ENCODE results near the gene RBBP8NL. TPM values are rescaled to one million over a fixed set of nuclear protein-coding genes. Genes with fewer than 3 reads are reported as not detected.
"Not testable (repeated sequence)": the region's sequence is repeated elsewhere in the genome, so short reads cannot be mapped to it uniquely, and the experiment has no call there.

RBBP8NL gene
- total RNA-seq, 4 donors from 2014 or later, result not detected

- peaks cover 0 to 65% (median 3%) of the 10 kb centered on the region in 4 donors for H3K27me3 ChIP-seq
- TF ChIP-seq EP300 (IDR thresholded peaks at IDR 0.05) (no peak), POLR2AphosphoS5 (IDR thresholded peaks at IDR 0.05) (no peak), POLR2A (IDR thresholded peaks at IDR 0.05; ENCODE audit: low read depth) (no peak)
- TF ChIP-seq, protein P1, sequence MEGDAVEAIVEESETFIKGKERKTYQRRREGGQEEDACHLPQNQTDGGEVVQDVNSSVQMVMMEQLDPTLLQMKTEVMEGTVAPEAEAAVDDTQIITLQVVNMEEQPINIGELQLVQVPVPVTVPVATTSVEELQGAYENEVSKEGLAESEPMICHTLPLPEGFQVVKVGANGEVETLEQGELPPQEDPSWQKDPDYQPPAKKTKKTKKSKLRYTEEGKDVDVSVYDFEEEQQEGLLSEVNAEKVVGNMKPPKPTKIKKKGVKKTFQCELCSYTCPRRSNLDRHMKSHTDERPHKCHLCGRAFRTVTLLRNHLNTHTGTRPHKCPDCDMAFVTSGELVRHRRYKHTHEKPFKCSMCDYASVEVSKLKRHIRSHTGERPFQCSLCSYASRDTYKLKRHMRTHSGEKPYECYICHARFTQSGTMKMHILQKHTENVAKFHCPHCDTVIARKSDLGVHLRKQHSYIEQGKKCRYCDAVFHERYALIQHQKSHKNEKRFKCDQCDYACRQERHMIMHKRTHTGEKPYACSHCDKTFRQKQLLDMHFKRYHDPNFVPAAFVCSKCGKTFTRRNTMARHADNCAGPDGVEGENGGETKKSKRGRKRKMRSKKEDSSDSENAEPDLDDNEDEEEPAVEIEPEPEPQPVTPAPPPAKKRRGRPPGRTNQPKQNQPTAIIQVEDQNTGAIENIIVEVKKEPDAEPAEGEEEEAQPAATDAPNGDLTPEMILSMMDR (IDR thresholded peaks at IDR 0.05), result no peak
- H3K4me3 ChIP-seq, result no peak overlapping the region
- no peaks in the 10 kb centered on the region for H3K9me3 ChIP-seq
- intact Hi-C loops (cut with DNase I), result loop anchor here (5.0 kb wide), 1 partner anchor 66 kb away; no protein-coding TSS in a partner anchor
- no peaks in the 10 kb centered on the region for H3K4me1 ChIP-seq
- H3K27ac ChIP-seq (replicated peaks in 1 of 4), result no peak overlapping the region
- WGBS, result 88% methylated on average over 12 of the region's 22 CpGs
- no peaks in the 10 kb centered on the region for H3K36me3 ChIP-seq
- no peak for DNase-seq (ENCODE audit: extremely low spot score)
Observed at GRCh38 chr20:62426699-62427131, 624 bp downstream of the RBBP8NL start.

DNA sequence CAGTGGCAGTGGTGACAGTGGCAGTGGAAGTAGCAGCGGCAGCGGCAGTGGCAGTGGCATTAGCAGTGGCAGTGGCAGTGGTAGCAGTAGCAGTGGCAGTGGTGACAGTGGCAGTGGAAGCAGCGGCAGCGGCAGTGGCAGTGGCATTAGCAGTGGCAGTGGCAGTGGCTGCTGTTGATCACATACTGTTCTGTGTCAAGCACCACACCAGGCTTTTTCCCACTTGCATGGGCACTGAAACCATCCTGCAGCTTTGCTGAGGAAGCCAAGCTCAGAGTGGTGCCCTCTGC is 1.3 kb downstream of the RBBP8NL start:
- intact Hi-C loops (cut with DNase I), result loop anchor here (5.0 kb wide), 1 partner anchor 66 kb away; no protein-coding TSS in a partner anchor
- not testable (repeated sequence) for H3K9me3 ChIP-seq; DNase-seq (ENCODE audit: extremely low spot score); H3K4me1 ChIP-seq; H3K4me3 ChIP-seq; H3K27ac ChIP-seq (replicated peaks in 1 of 4); H3K36me3 ChIP-seq
- peaks cover 0 to 65% (median 3%) of the 10 kb centered on the region in 4 donors for H3K27me3 ChIP-seq
- 98% methylated on average over 4 of the region's 4 CpGs for WGBS

- no peak for TF ChIP-seq POLR2A (IDR thresholded peaks at IDR 0.05; ENCODE audit: low read depth)
- TF ChIP-seq POLR2AphosphoS5 (IDR thresholded peaks at IDR 0.05), result no peak
- no peak for TF ChIP-seq EP300 (IDR thresholded peaks at IDR 0.05)
- TF ChIP-seq, protein P1 (IDR thresholded peaks at IDR 0.05), result no peak
- DNase-seq (ENCODE audit: extremely low spot score), result no peak
- WGBS, result 93% methylated on average over 1 of the region's 21 CpGs
- intact Hi-C loops (cut with DNase I), result loop anchor here (5.0 kb wide), 1 partner anchor 67 kb away; no protein-coding TSS in a partner anchor
- Histone ChIP-seq H3K36me3 (no peaks in the 10 kb centered on the region), H3K9me3 (no peaks in the 10 kb centered on the region), H3K4me1 (no peaks in the 10 kb centered on the region), H3K27me3 (peaks cover 0 to 64% (median 3%) of the 10 kb centered on the region in 4 donors), H3K27ac (replicated peaks in 1 of 4) (no peak overlapping the region), H3K4me3 (no peak overlapping the region)
Observed at GRCh38 chr20:62425281-62426058, 1.9 kb downstream of the RBBP8NL start.

GRCh38 chr20:62424249-62425107 is 2.9 kb downstream of the RBBP8NL start:
- 72% methylated on average over 10 of the region's 23 CpGs for WGBS
- Histone ChIP-seq H3K9me3 (no peaks in the 10 kb centered on the region), H3K27ac (replicated peaks in 1 of 4) (no peak overlapping the region), H3K36me3 (no peaks in the 10 kb centered on the region), H3K27me3 (peaks cover 0 to 58% (median 3%) of the 10 kb centered on the region in 4 donors), H3K4me3 (no peak overlapping the region), H3K4me1 (no peaks in the 10 kb centered on the region)
- TF ChIP-seq EP300 (IDR thresholded peaks at IDR 0.05), result no peak
- TF ChIP-seq POLR2AphosphoS5 (IDR thresholded peaks at IDR 0.05), result no peak
- TF ChIP-seq, protein P1 (IDR thresholded peaks at IDR 0.05), result no peak
- no peak for TF ChIP-seq POLR2A (IDR thresholded peaks at IDR 0.05; ENCODE audit: low read depth)
- DNase-seq (ENCODE audit: extremely low spot score), result no peak
- intact Hi-C loops (cut with DNase I), result loop anchor here (5.0 kb wide), 1 partner anchor 68 kb away; no protein-coding TSS in a partner anchor

- DNase-seq (ENCODE audit: extremely low spot score), result no peak
- TF ChIP-seq POLR2AphosphoS5 (IDR thresholded peaks at IDR 0.05), result no peak
- TF ChIP-seq, protein P1 (IDR thresholded peaks at IDR 0.05), result no peak
- no peak for TF ChIP-seq POLR2A (IDR thresholded peaks at IDR 0.05; ENCODE audit: low read depth)
- TF ChIP-seq EP300 (IDR thresholded peaks at IDR 0.05), result no peak
- no peak overlapping the region for H3K27ac ChIP-seq (replicated peaks in 1 of 4)
- 73% methylated on average over 2 of the region's 10 CpGs for WGBS
- H3K27me3 ChIP-seq, result peaks cover 0 to 60% (median 3%) of the 10 kb centered on the region in 4 donors
- no peak overlapping the region for H3K4me3 ChIP-seq
- intact Hi-C loops (cut with DNase I), result no loop called here
- H3K36me3 ChIP-seq, result no peaks in the 10 kb centered on the region
- no peaks in the 10 kb centered on the region for H3K4me1 ChIP-seq
- no peaks in the 10 kb centered on the region for H3K9me3 ChIP-seq
Observed at GRCh38 chr20:62423326-62423706, 4.0 kb downstream of the RBBP8NL start.

All from esophagus muscularis mucosa (tissue), 4 donors.